ENCODE results near the gene F5.
A peak's percentile ranks its signal among the peaks of the same experiment; 100 is the strongest.

Gene F5

GRCh38 chr1:169604781-169605560 is 18.7 kb upstream of the F5 start:
- DNase-seq (ENCODE audit: low read depth) = no peak
- no peak overlapping the region for H3K4me3 ChIP-seq (ENCODE audit: low read length)
- no peak for TF ChIP-seq CTCF (IDR thresholded peaks at IDR 0.05; ENCODE audit: insufficient read depth, low read depth, low read length, missing control alignments)

- DNase-seq (ENCODE audit: low read depth) = peak; percentile 33
- peak; percentile 43 for TF ChIP-seq CTCF (IDR thresholded peaks at IDR 0.05; ENCODE audit: insufficient read depth, low read depth, low read length, missing control alignments)
- H3K4me3 ChIP-seq (ENCODE audit: low read length) = no peak overlapping the region
Observed at GRCh38 chr1:169601096-169601881, 15.0 kb upstream of the F5 start.

GRCh38 chr1:169595764-169596711 is 9.8 kb upstream of the F5 start:
- DNase-seq (ENCODE audit: low read depth) = peak; percentile 77
- H3K4me3 ChIP-seq (ENCODE audit: low read length) = no peak overlapping the region
- TF ChIP-seq CTCF (IDR thresholded peaks at IDR 0.05; ENCODE audit: insufficient read depth, low read depth, low read length, missing control alignments) = no peak

- no peak for DNase-seq (ENCODE audit: low read depth)
- H3K4me3 ChIP-seq (ENCODE audit: low read length) = no peak overlapping the region
- TF ChIP-seq CTCF (IDR thresholded peaks at IDR 0.05; ENCODE audit: insufficient read depth, low read depth, low read length, missing control alignments) = no peak
Observed at GRCh38 chr1:169594391-169594790, 8.1 kb upstream of the F5 start.

GRCh38 chr1:169590932-169591331 is 4.7 kb upstream of the F5 start:
- TF ChIP-seq CTCF (IDR thresholded peaks at IDR 0.05; ENCODE audit: insufficient read depth, low read depth, low read length, missing control alignments) = no peak
- H3K4me3 ChIP-seq (ENCODE audit: low read length) = no peak overlapping the region
- peak; percentile 54 for DNase-seq (ENCODE audit: low read depth)

- no peak for TF ChIP-seq CTCF (IDR thresholded peaks at IDR 0.05; ENCODE audit: insufficient read depth, low read depth, low read length, missing control alignments)
- no peak overlapping the region for H3K4me3 ChIP-seq (ENCODE audit: low read length)
- DNase-seq (ENCODE audit: low read depth) = peak; percentile 73
Observed at GRCh38 chr1:169588785-169589485, 2.7 kb upstream of the F5 start.
